SK-N-SH (cell line): ENCODE measurements around the gene CHST9. TPM values are rescaled to one million over a fixed set of nuclear protein-coding genes. Genes with fewer than 3 reads are reported as not detected.

Source experiments
- CTCF ChIA-PET: fragments of 300-600, 350-600 bp; formaldehyde crosslinking; extraction: SDS; loops from one replicate; lab custom pipeline; 2021; lab: Yijun Ruan, JAX
- POLR2A ChIA-PET: fragments of 350-600 bp; sonication (Branson Sonifier 250); formaldehyde crosslinking; extraction: SDS; loops from one replicate; lab custom pipeline; 2020; ENCODE audit warnings: antibody characterized with exemption, inconsistent platforms; lab: Yijun Ruan, JAX
- DNase-seq: peaks from one replicate; pipeline ENCODE4 v3.0.0; 2012
- H2AFZ ChIP-seq: fragments of 200-600 bp; sonication (generic); 2 replicates; pipeline ENCODE4 v1.8.1; 2016; ENCODE audit warnings: antibody characterized with exemption, mild to moderate bottlenecking, low read depth
- H3F3A ChIP-seq: fragments of 200-600 bp; sonication (generic); replicated peaks from 2 replicates; pipeline ENCODE3; 2016; ENCODE audit warnings: antibody characterized with exemption, mild to moderate bottlenecking; ENCODE audit not compliant: insufficient read depth
- H3K27ac ChIP-seq, 2 experiments: fragments of 200-500 bp in 1 of 2; fragments of 200-600 bp in 1 of 2; sonication (Bioruptor generic) in 1 of 2; sonication (generic), shearing (Covaris generic) in 1 of 2; 2 replicates each; pipeline versions ENCODE4 v1.5.1 to v1.6.1; 2014 to 2016; ENCODE audit warnings: low read depth in 2 of 2, inconsistent platforms in 1 of 2, low read length in 1 of 2, mild to moderate bottlenecking in 1 of 2, mixed read lengths in 1 of 2
- H3K27me3 ChIP-seq: fragments of 200-600 bp; sonication (generic), shearing (Covaris generic); 2 replicates; pipeline ENCODE4 v1.6.1; 2016; ENCODE audit warnings: mixed run types; ENCODE audit not compliant: insufficient read depth
- H3K36me3 ChIP-seq, 2 experiments: fragments of 200-500 bp in 1 of 2; fragments of 200-600 bp in 1 of 2; sonication (Bioruptor generic) in 1 of 2; sonication (generic) in 1 of 2; replicated peaks in 1 of 2; 2 replicates each; pipeline versions ENCODE3 to v1.5.1; 2014 to 2016; ENCODE audit warnings: low read length in 1 of 2, mild to moderate bottlenecking in 1 of 2; ENCODE audit not compliant: insufficient read depth in 2 of 2, control insufficient read depth in 1 of 2
- H3K4me1 ChIP-seq, 2 experiments: fragments of 200-500 bp in 1 of 2; fragments of 200-600 bp in 1 of 2; sonication (Bioruptor generic) in 1 of 2; sonication (generic), shearing (Covaris generic) in 1 of 2; 2 replicates each; pipeline versions ENCODE4 v1.5.1 to v1.6.1; 2014 to 2016; ENCODE audit warnings: low read depth in 1 of 2, low read length in 1 of 2, mixed run types in 1 of 2; ENCODE audit not compliant: insufficient read depth in 2 of 2, control insufficient read depth in 1 of 2
- H3K4me2 ChIP-seq: fragments of 200-600 bp; sonication (generic), shearing (Covaris generic); 2 replicates; pipeline ENCODE4 v1.6.1; 2017; ENCODE audit warnings: mixed run types
- H3K4me3 ChIP-seq, 2 experiments: fragments of 200-500 bp in 1 of 2; fragments of 200-600 bp in 1 of 2; sonication (Bioruptor generic) in 1 of 2; sonication (generic), shearing (Covaris generic) in 1 of 2; 2 replicates each; pipeline versions ENCODE4 v1.5.1 to v1.8.1; 2014 to 2016; ENCODE audit warnings: low read depth in 2 of 2, inconsistent platforms in 1 of 2, low read length in 1 of 2, mild to moderate bottlenecking in 1 of 2, mixed read lengths in 1 of 2, moderate library complexity in 1 of 2
- H3K79me2 ChIP-seq: fragments of 200-600 bp; sonication (generic); 2 replicates; pipeline ENCODE4 v1.8.1; 2017; ENCODE audit warnings: mild to moderate bottlenecking; ENCODE audit not compliant: insufficient read depth
- H3K9ac ChIP-seq: fragments of 200-600 bp; sonication (generic); 2 replicates; pipeline ENCODE4 v1.6.1; 2017; ENCODE audit warnings: mixed run types
- H3K9me2 ChIP-seq: fragments of 200-600 bp; sonication (generic); 2 replicates; pipeline ENCODE4 v1.6.1; 2017; ENCODE audit warnings: mixed run types
- H3K9me3 ChIP-seq: fragments of 200-600 bp; sonication (generic); 2 replicates; pipeline ENCODE4 v1.6.1; 2017; ENCODE audit warnings: mixed run types, mild to moderate bottlenecking, moderate library complexity
- H4K20me1 ChIP-seq: fragments of 200-600 bp; sonication (generic); 2 replicates; pipeline ENCODE4 v1.6.1; 2017; ENCODE audit warnings: mild to moderate bottlenecking, mixed run types; ENCODE audit not compliant: insufficient read depth
- EP300 ChIP-seq, 2 experiments: IDR thresholded peaks; 2 replicates each; pipeline versions ENCODE4 v1.4.0 to v1.6.1; 2012; ENCODE audit warnings: borderline replicate concordance in 1 of 2, low read depth in 1 of 2, low read length in 1 of 2
- GABPA ChIP-seq: IDR thresholded peaks from 2 replicates; pipeline ENCODE4 v1.4.0; 2012; ENCODE audit warnings: low read depth, mild to moderate bottlenecking
- IRF3 ChIP-seq: fragments of 150-350 bp; IDR thresholded peaks from 2 replicates; pipeline ENCODE4 v1.6.1; 2016; ENCODE audit warnings: mild to moderate bottlenecking, low read depth, low read length
- MAX ChIP-seq: IDR thresholded peaks from 2 replicates; pipeline ENCODE4 v1.4.0; 2012; ENCODE audit warnings: low read depth
- MXI1 ChIP-seq: IDR thresholded peaks from 2 replicates; pipeline ENCODE4 v1.6.1; 2012; ENCODE audit warnings: mild to moderate bottlenecking, low read depth, low read length, improper control_type of control experiment
- NRF1 ChIP-seq: IDR thresholded peaks from 2 replicates; pipeline ENCODE4 v1.6.1; 2012; ENCODE audit warnings: low read depth, mild to moderate bottlenecking, low read length
- RCOR1 ChIP-seq: fragments of 150-350 bp; IDR thresholded peaks from 2 replicates; pipeline ENCODE4 v1.6.1; 2017; ENCODE audit warnings: antibody characterized with exemption, low read length
- YY1 ChIP-seq: IDR thresholded peaks from 2 replicates; pipeline ENCODE4 v1.4.0; 2012; ENCODE audit warnings: low read depth, mild to moderate bottlenecking
- ZBTB33 ChIP-seq: IDR thresholded peaks from 2 replicates; pipeline ENCODE4 v1.4.0; 2012; ENCODE audit warnings: low read depth, borderline replicate concordance
- WGBS: methylation state at CpG from one replicate; pipeline ENCODE4 v1.1.6; 2017; ENCODE audit warnings: low lambda C conversion rate; 5-methylcytosine and 5-hydroxymethylcytosine counted together
- polyA plus RNA-seq, 3 experiments: library from polyadenylated mRNA; depleted of rRNA; stranded (reverse); fragments of >200 nt; gene quantifications; 2 replicates each; pipeline ENCODE4 v1.2.3, GENCODE V29; 2012

Gene CHST9
- polyA plus RNA-seq, 1 of the 3 experiments (the other 2 are of a cell fraction), result not detected

- POLR2A ChIA-PET, result interaction anchor here (0.7 kb wide), 1 partner anchor 34 kb away, joined by 3 read pairs; no protein-coding TSS in a partner anchor
- no peaks in the 10 kb centered on the region for H3K79me2 ChIP-seq
- no peak overlapping the region for H3K9ac ChIP-seq
- H3K9me2 ChIP-seq, result no peaks in the 10 kb centered on the region
- CTCF ChIA-PET, result no interaction called here
- 5% methylated on average over 3 of the region's 3 CpGs for WGBS
- no peaks in the 10 kb centered on the region for H3F3A ChIP-seq
- peaks cover 0 to 4% of the 10 kb centered on the region in 2 experiments; a peak in 2 of 4 replicates for H3K4me1 ChIP-seq
- no peak overlapping the region for H3K4me2 ChIP-seq
- no peak overlapping the region; a peak in 1 of 4 replicates for H3K27ac ChIP-seq
- H2AFZ ChIP-seq, result no peak overlapping the region
- H4K20me1 ChIP-seq, result no peaks in the 10 kb centered on the region
- TF ChIP-seq IRF3 (no peak), ZBTB33 (no peak), EP300 (IDR thresholded peaks at IDR 0.05; ENCODE audit: borderline replicate concordance in 1 of 2, low read depth in 1 of 2, low read length in 1 of 2) (peak in 1 of 2 experiments; percentile 35; a peak in 1 of 4 replicates)
- H3K27me3 ChIP-seq, result no peaks in the 10 kb centered on the region
- DNase-seq, result peak; percentile 22
- no peak overlapping the region for H3K4me3 ChIP-seq
- no peaks in the 10 kb centered on the region for H3K36me3 ChIP-seq
- no peaks in the 10 kb centered on the region for H3K9me3 ChIP-seq
These were observed 259.8 kb downstream of the CHST9 start for GRCh38 chr18:26925313-26925712.

- H3K79me2 ChIP-seq, result no peaks in the 10 kb centered on the region
- no peak for DNase-seq
- CTCF ChIA-PET, result interaction anchor here (1.0 kb wide), 1 partner anchor 21 kb away, joined by 3 read pairs; no protein-coding TSS in a partner anchor
- H3K27ac ChIP-seq, result no peak overlapping the region
- no peak overlapping the region for H3K4me3 ChIP-seq
- H3K4me2 ChIP-seq, result no peak overlapping the region
- no peak overlapping the region for H2AFZ ChIP-seq
- no peaks in the 10 kb centered on the region for H4K20me1 ChIP-seq
- no peaks in the 10 kb centered on the region for H3K27me3 ChIP-seq
- POLR2A ChIA-PET, result no interaction called here
- peaks cover 0 to 4% of the 10 kb centered on the region in 2 experiments; a peak in 2 of 4 replicates for H3K4me1 ChIP-seq
- H3K9me2 ChIP-seq, result no peaks in the 10 kb centered on the region
- H3F3A ChIP-seq, result no peaks in the 10 kb centered on the region
- H3K36me3 ChIP-seq, result no peaks in the 10 kb centered on the region
- H3K9ac ChIP-seq, result no peak overlapping the region
- TF ChIP-seq YY1 (no peak), MAX (no peak), EP300 (IDR thresholded peaks at IDR 0.05; ENCODE audit: borderline replicate concordance in 1 of 2, low read depth in 1 of 2, low read length in 1 of 2) (no peak)
- TF ChIP-seq, all 33 proteins: peak for 0
- no peaks in the 10 kb centered on the region for H3K9me3 ChIP-seq
These were observed 262.8 kb downstream of the CHST9 start for GRCh38 chr18:26922313-26922712.

- TF ChIP-seq RCOR1 (no peak), MXI1 (no peak), YY1 (no peak), NRF1 (no peak), GABPA (no peak)
- TF ChIP-seq, all 33 proteins: peak for 0
- H3K36me3 ChIP-seq, result no peaks in the 10 kb centered on the region
- H2AFZ ChIP-seq, result no peak overlapping the region
- no peaks in the 10 kb centered on the region for H3K9me3 ChIP-seq
- no peak overlapping the region for H3K27ac ChIP-seq
- H3K4me1 ChIP-seq, result peaks cover 0 to 4% of the 10 kb centered on the region in 2 experiments; a peak in 2 of 4 replicates
- no peaks in the 10 kb centered on the region for H3K27me3 ChIP-seq
- POLR2A ChIA-PET, result no interaction called here
- H3K4me3 ChIP-seq, result no peak overlapping the region
- no peaks in the 10 kb centered on the region for H3K79me2 ChIP-seq
- H3F3A ChIP-seq, result no peaks in the 10 kb centered on the region
- no peaks in the 10 kb centered on the region for H4K20me1 ChIP-seq
- CTCF ChIA-PET, result interaction anchor here (0.8 kb wide), 1 partner anchor 116 kb away, joined by 3 read pairs; no protein-coding TSS in a partner anchor
- DNase-seq, result no peak
- 32% methylated on average over 3 of the region's 4 CpGs for WGBS
- H3K9ac ChIP-seq, result no peak overlapping the region
- H3K9me2 ChIP-seq, result no peaks in the 10 kb centered on the region
- H3K4me2 ChIP-seq, result no peak overlapping the region
These were observed 264.5 kb downstream of the CHST9 start for GRCh38 chr18:26920644-26921043.
